Stimulated activated CD8-positive, alpha-beta memory T cell treated with anti-CD3 and anti-CD28 coated beads, Interleukin-4, amount 100 ng/mL, for 1 hour (primary cell): ENCODE results near the gene CAMSAP2.
A peak's percentile ranks its signal among the peaks of the same experiment; 100 is the strongest.

Source experiments
- DNase-seq, 2 donors: peaks; one replicate each; pipeline ENCODE4 v3.0.0-alpha.2; 2020; ENCODE audit warnings: low read depth in 2 of 2, low spot score in 1 of 2

CAMSAP2 gene, protein sequence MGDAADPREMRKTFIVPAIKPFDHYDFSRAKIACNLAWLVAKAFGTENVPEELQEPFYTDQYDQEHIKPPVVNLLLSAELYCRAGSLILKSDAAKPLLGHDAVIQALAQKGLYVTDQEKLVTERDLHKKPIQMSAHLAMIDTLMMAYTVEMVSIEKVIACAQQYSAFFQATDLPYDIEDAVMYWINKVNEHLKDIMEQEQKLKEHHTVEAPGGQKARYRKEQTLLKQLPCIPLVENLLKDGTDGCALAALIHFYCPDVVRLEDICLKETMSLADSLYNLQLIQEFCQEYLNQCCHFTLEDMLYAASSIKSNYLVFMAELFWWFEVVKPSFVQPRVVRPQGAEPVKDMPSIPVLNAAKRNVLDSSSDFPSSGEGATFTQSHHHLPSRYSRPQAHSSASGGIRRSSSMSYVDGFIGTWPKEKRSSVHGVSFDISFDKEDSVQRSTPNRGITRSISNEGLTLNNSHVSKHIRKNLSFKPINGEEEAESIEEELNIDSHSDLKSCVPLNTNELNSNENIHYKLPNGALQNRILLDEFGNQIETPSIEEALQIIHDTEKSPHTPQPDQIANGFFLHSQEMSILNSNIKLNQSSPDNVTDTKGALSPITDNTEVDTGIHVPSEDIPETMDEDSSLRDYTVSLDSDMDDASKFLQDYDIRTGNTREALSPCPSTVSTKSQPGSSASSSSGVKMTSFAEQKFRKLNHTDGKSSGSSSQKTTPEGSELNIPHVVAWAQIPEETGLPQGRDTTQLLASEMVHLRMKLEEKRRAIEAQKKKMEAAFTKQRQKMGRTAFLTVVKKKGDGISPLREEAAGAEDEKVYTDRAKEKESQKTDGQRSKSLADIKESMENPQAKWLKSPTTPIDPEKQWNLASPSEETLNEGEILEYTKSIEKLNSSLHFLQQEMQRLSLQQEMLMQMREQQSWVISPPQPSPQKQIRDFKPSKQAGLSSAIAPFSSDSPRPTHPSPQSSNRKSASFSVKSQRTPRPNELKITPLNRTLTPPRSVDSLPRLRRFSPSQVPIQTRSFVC (N-terminal part only)

DNA sequence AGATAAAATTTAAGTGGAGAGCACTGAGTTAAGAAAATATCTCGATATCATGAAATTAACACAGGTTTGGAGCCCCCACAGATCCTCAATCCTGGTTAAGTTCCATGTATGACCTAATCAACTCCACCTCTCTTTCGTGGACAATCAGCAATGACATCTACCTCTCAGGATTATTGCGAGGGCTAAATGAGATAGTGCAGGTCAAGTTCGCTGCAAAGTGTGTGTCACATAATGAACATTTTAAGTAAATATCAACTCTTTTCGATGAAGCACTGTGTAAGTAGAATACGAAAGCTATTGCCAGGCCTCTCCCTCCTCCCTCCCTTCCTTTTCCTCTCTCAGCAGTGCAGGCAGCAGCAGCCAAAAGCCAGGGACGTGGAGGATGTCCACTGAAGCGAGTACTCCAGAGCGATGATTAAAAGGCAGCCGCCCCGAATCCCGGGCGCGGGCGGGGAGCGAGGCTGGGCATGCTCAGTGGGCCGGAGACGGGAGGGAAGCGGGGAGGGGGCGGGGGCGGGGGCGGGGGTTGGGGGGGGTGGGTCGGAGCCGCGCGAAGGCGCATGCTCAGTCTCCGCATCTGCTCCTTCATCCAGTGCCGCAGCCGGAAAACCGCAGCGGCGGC lies at the start of gene CAMSAP2:
CAMSAP2 (plus strand) TSS at position 567 of the 622 bp plus-strand sequence. CDS start 935 bp downstream, outside the sequence.
- peak; percentile 21 to 45 for DNase-seq

DNA sequence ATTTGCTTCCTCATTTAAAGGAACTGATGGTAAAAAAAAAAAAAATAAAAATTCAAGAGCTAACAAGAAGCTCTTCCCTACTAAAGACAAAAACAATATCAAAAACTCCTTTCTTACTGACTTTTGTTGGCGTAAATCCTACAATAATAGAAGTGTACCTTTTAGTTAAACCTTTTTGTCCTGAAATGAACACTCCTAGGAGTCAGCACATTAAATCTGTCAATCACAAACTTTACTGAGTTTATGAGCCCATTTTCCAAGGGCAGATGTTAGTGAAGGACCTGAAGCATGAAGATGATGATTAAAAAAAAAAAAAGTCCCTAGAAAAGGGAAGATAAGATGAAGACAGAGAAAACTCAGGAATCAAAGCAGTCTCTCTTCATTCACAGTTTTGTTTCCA lies 46.4 kb upstream of the CAMSAP2 start:
- no peak for DNase-seq

DNA sequence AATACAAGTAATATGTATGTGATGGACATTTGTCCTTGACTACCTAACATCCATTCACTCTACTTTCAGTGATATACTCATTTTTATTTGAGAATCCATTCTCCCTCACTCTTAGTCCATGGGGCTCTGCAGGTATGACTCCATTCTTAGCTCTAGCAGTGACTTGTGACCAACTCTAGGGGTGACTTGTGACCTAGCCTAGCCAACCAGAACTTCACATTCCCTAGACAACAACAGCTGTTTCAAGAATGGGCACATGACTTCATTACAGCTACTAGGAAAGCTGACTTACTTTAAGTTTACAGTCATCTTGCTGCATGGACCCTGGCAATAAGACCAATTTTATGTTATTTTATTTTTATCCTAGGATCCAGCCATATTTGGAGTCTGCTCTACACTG lies 45.4 kb upstream of the CAMSAP2 start:
- DNase-seq = no peak

DNA sequence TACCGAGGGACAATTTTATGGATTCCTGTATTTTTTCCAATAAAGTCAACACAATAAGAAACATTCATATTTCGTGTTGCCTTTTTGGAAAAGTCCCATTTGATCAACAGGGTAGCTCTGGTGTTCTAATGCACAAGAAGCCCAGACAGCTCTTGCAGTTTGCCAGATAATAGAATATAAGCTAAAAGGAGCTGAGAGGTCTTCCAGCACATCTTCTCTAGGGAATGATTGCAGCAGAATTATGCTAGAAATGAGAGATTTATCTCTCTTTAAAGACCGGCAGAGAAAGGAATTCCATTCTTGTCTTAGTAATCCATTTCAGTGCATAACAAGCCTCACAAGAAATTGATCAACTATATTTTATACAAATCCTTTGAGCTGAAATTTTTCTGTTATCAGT lies 44.0 kb upstream of the CAMSAP2 start:
- no peak for DNase-seq

DNA sequence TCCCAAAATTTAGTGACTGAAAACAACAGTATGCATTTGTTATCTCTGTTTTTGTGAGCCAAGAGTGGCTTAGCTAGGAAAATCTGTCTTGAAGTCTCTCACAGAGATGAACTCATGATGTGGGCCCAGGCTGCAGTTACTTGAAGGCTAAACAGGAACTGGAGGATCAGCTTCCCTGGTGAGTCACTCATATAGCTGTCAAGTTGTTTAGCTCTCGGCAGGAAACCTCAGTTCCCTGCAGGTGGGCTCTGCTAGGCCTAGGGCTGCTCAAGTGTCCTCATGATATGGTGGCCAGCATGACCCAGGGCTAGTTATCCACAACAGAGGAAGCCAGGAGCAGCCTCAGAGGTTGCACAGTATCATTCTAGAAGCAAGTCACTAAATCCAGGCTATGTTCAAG lies 38.8 kb upstream of the CAMSAP2 start:
- no peak for DNase-seq

DNA sequence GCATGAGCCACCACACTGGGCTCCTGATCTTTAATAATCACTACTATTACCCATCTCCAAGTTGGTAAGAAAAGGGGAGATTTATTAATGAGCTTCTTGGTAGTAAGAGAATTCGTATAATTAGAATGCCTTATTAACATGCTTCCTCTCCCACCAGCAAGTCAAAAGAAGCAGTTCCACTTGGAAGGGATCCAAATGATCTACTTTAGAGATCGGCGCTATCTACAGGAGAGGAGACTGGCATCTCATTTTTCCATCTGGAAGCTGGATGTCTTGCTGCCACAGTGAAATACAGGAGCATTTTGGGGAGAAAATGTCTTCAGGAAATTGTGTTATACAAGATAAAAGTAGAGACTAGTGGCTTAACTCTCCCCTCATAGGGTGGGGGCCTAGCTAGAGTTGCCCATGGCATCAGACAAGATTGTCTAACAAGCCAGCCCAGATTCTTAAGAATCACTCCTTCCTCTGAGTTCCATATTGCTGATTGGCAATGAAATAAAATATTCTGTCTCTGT lies 33.6 kb upstream of the CAMSAP2 start:
- no peak for DNase-seq

DNA sequence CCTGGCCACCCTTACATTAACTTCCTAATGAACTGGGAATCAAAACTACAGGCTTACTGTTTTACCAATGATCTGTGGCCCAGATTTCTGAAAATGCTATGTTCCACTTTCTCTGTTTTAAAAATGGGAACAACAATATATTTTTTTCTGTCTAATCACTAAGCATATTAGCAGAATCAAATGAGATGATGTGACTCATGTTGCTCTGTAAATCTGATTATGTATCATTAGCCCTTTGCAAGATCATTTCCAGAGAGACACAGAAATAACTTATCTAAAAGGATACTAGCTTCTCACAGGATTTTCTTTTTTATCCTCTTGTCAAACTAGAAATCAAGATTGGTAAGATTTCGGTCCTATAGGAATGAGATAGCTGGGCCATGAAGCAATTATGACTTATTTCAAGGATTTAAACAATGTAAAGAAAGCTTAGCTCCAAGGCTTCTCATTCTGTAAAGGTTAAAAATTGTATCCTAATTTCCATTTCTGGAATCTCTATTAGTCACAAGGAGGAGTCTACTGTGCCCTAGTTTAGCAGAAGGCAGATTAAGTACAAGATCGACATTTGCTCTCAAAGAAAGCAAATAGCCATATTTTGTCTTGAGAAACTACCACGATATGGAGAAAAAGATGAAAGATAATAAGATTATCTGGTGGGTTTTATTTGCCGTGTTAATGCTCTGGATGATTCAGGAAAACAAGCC lies 32.4 kb upstream of the CAMSAP2 start:
- no peak for DNase-seq

DNA sequence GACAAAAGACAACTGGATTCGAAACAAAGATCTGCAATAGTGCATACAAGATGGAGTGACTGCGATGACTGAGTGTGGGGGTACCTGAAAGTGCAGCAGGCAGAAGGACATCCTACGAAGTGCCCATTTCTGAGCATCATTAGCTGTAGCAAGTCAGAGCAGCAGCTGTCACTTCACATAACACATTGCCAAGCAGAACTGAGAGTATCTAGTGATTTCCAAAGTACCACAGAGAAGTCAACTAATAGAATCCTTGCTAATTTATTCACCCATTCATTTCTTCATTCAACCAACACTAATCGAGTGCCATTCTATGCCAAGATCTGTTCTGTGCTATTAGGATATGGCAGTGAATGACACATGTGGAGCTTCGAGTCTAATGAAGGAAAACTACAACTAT lies 31.6 kb upstream of the CAMSAP2 start:
- no peak for DNase-seq

DNA sequence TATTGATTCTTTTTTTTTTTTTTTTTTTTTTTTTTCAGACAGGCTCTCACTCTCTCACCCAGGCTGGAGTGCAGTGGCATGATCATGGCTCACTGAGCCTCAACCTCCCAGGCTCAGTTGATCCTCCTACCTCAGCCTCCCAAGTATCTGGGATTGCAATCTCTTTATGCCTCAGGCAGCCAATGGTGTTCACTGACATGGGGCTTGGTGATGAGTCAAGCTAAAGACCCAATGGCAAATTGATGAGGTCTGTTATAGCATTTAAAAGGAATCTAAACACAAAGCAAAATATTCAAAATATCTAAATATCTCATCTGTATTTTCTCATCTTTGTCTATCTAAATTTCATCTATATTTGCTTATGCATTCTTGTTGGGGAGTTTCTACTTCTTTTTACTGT lies 30.5 kb upstream of the CAMSAP2 start:
- DNase-seq = no peak

DNA sequence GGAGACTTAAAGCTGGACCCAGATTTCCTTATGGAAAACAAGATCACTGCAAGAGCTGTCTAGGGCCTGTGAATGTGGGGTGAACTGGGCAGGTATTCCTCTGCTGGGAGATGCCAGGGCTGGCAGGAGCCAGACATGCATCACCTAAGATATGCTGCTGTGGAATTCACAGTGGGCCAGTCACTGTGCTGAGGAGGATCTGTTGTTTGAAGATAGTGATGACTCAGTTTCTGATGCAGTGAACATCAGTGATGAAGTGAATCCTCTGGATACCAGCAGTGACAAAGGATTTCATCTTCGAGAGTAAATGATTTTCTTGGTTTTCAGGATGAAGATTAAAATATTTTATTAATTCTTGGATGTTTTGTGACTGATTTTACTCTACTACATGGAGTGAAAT lies 29.9 kb upstream of the CAMSAP2 start:
- DNase-seq = no peak

DNA sequence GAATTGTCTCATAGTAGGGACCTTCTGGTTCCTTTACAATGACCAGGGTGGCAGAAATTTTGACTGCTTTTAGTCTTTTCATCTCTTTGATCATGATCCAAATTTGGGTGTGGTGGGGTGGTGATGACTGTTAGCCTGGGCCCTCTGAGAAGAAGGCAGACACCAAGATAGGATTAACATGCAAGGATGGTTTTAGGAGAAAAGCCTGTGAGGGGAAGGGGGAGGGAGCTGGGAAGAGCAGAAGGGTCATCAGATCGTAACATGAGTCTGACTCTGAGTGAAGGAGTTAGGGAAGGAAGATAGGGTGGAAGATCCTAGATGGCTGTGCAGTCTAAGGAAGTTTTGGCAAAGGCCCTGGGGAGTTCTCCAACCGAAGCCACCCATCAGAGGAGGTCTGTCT lies 28.5 kb upstream of the CAMSAP2 start:
- no peak for DNase-seq

DNA sequence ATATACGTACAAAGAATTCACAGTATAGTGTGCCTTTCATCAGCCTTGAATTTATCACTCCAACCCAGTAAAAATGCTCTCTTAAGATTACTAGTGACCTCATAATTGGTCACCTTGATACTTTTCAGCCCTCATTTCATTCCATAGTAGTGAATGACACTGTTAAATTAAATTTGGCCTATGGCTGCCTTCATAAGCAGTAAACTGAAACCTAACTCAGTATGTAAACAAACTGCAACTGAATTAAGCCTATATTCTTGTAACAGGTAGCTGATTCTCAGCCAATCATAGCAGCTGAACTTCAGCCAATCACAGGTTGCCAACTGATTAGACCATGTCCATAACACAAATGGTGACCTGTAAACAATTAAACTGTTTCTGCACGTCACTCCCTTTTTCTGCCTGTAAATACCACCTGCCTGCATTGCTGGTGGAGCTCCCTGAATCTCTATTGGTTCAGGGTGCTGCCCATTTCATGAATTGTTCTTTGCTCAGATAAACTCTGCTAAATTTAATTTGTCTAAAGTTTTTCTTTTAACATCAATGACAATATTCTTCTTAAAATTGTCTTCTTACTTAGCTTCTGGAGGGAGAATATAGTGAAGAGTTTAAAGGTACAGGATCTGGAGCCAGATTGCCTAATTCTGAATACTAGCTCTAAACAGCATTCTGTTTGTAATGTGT lies 24.0 kb upstream of the CAMSAP2 start:
- no peak for DNase-seq

DNA sequence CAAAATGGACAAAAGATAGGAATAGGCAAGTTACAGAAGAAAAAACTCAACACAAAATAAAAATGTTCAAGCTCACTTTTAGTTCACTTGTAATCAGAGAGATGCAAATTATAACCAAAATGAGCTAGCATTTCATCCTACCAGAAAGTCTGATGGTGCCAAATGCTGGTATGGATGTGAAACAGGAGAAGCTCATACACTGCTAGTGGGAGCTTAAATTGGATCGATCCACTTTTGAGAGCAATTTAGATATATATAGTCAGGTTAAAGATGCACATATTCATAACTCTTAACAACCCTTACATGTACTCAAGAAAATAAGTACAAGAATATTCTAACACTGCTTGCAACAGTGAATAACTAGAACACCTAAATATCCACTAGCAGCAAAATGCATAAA lies 18.5 kb upstream of the CAMSAP2 start:
- no peak for DNase-seq

DNA sequence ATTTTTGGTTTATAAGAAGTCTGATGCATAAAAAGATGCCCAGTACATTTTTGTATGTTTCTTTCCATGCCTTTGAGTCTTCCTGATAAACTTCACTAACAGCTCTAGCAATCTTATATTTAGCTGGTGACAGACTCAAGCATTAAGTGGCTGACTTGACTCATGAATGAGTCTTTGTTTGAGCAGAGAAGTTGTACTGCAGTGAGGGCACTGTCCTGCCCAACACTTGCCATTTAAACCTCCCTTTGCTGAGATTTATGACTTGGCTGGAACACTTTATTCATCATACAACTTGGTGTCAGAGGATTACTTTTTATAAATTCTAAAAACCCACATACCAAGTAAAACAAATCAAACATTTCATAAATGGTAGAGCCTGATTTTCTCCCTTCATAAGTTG lies 14.6 kb upstream of the CAMSAP2 start:
- DNase-seq = no peak

DNA sequence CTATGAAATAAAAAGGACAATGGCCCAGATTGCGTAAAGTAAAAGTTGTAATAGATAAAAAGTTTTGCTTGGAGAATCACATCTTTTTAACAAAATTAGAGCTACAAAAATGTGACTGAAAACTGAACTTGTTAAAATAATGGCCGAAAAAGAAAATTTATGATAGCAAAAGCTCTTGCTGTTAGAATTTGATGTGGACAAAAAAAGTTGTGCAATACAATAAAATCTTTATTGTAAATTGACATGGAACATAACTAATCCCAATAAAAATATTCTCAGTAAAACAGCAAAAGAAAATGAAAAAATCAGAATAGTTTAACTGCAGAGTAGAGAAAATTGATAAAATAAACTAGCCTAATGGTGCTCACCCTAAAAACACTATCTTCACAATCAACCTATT lies 11.4 kb upstream of the CAMSAP2 start:
- DNase-seq = no peak

DNA sequence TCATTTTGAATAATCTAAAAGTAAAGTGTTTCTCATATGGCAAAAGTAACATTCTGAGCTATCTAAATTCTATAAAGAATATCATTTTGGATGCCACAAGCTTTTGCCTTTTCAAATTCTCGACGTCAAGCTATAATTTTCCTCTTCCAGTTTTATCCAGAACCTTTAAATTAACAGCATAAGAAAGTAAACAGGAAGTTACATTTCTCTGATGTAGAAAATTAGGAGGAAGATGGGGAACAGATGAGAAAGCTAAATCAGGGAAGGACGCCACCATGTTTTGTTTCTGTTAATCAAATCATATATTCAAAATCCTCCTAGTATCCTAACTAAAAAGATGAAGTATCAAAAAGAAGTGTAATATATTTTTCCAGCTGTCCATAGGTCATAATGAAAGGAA lies 8.8 kb upstream of the CAMSAP2 start:
- DNase-seq = no peak

DNA sequence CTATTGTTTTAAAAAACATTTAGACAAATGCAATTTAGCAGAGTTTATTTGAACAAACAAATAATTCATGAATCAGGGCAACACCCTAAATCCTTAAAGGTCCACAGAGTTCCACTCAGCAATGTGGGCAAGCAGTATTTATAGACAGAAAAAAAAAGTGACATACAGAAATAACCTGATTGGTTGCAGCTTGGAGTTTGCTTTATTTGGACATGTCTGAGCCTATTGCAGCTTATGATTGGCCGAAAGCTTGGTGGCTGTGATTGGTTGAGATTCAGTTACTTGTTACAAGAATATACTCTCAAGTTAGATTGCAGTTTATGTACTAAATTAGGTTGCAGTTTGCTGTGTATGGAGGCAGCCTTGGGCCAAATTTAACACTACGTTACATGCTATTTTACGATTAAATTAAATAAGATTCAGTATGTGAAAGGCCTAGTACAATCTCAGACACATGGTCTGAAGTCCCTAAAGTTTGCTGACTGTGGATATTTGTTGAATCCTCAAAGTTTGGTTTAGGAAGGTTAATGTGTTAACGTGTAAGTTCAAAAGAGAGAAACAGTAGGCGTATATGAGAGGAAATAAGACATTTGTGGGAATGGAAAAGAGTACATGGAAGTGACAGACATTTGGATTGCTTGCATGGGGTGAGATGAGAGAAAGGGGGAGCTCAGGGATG lies 6.9 kb upstream of the CAMSAP2 start:
- DNase-seq = no peak

DNA sequence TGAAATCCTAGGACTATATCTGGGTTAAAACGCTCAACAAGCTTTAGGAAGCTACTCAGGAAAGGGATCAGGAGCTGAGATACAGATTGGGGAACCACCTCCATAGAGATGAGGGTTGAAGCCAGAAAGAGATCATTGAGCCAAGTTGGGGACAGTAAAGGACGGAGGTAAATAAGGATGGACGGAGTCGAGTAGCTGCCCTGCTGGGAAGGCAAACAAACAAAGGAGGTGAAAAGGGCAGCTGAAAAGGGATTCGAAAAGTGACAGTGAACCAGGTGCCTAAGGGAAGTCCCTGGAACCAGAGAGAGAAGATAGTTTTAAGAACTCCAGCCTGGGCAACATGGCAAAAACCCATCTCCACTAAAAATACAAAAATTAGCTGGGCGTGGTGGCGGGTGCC lies 6.3 kb upstream of the CAMSAP2 start:
- DNase-seq = no peak

DNA sequence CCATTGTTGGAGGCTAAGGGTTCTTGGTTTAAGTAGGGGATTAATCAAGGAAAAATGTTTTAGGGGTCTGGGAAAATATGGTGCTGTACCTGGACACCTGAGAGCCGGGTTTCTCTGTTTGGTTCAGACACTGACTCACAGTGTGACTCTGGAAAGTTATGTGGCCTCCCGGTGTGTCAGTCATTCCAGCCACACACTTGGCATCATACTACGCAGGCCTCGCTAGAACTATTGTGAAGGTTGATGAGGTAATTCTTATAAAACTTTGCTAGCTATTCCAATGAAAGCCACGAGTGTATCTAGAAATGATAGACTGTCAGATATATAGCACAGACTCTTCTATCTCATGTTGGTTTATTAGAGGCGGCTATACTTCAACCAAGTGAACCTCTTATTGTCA lies 4.8 kb upstream of the CAMSAP2 start:
- no peak for DNase-seq
